ENCODE results near the gene SFXN3.

SFXN3 gene

DNA sequence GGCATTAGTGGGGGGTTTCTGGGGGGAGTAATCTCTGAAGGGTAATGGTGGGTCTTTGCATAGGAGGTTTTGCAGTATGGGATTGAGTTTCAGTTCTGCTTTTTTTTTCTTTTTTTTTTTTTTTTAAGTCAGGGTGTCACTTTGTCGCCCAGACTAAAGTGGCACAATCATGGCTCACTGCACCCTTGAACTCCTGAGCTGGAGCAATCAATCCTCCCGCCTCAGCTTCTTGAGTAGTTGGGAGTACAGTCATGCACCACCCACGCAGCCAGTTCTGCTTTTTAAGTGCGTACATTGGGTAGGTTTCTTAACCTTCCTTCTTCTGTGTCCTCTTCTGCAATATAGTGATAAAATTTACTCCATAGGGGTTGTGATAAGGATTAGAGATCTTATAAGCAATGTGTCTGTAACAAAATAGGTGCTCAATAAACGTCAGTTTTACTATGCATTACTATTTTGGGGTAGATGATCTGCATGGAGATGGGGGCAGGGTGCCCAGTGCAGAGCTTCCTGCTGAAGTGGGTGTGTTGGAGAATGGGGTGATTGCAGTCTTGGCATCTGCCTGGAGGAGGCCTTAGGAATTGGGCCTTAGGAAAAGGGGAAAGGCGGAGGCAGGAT, 40.3 kb downstream of the SFXN3 start:
- TF ChIP-seq, protein P1, sequence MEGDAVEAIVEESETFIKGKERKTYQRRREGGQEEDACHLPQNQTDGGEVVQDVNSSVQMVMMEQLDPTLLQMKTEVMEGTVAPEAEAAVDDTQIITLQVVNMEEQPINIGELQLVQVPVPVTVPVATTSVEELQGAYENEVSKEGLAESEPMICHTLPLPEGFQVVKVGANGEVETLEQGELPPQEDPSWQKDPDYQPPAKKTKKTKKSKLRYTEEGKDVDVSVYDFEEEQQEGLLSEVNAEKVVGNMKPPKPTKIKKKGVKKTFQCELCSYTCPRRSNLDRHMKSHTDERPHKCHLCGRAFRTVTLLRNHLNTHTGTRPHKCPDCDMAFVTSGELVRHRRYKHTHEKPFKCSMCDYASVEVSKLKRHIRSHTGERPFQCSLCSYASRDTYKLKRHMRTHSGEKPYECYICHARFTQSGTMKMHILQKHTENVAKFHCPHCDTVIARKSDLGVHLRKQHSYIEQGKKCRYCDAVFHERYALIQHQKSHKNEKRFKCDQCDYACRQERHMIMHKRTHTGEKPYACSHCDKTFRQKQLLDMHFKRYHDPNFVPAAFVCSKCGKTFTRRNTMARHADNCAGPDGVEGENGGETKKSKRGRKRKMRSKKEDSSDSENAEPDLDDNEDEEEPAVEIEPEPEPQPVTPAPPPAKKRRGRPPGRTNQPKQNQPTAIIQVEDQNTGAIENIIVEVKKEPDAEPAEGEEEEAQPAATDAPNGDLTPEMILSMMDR (conservative IDR thresholded peaks at IDR 0.05; ENCODE audit: low read depth, low read length) = no peak
- DNase-seq (ENCODE audit: low read depth) = peak; percentile 21
- H3K4me3 ChIP-seq (ENCODE audit: low read depth, low read length) = no peak overlapping the region

DNA sequence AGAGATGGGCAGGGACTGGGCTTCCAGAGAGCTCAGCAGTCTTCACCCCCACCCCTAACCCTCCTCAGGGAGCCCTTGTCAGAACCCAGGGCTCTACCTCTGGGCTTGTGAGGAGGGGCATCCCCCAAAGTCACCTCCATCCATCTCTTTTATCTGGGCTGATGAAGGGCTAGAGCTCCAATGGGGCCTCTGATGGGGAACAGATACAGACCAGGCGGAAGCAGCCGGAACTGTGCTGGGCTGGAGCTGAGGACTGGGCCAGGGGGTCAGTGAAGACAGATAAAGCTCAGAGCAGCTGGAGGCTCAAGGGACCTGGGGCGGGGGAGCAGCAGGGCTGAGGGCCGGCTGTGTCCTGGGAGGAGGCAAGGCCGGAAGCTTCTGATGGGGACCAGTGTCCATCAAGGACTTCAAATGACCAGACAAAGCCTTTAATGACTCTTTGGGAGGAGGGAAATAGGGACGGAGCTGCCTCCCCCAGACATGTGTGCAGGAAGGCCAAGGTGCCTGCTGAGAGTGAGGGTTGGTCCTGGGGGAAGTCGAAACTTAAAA, 40.9 kb downstream of the SFXN3 start:
- H3K4me3 ChIP-seq (ENCODE audit: low read depth, low read length) = no peak overlapping the region
- DNase-seq (ENCODE audit: low read depth) = no peak
- TF ChIP-seq, protein P1 (conservative IDR thresholded peaks at IDR 0.05; ENCODE audit: low read depth, low read length) = no peak

DNA sequence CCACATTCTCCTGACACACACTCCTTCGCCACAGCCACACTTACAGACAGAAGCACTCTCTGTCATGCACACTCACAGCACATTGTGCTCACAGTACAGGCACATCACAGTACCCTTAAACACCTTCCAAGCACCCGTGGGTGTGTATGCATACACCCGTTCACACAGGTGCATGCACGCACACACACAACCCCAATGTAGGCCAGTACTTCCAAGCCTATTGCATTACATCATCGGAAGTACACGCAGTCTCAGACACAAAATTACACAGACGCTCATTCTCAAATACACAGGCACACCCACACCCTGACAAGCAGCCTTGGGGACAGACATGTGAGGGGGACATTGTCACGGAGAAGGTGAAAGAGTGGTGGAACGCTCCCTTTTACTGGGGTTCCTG, 41.9 kb downstream of the SFXN3 start:
- DNase-seq (ENCODE audit: low read depth) = no peak
- H3K4me3 ChIP-seq (ENCODE audit: low read depth, low read length) = no peak overlapping the region
- TF ChIP-seq, protein P1 (conservative IDR thresholded peaks at IDR 0.05; ENCODE audit: low read depth, low read length) = no peak

GRCh38 chr10:101073631-101074030, 42.6 kb downstream of the SFXN3 start:
- H3K4me3 ChIP-seq (ENCODE audit: low read depth, low read length) = no peak overlapping the region
- TF ChIP-seq, protein P1 (conservative IDR thresholded peaks at IDR 0.05; ENCODE audit: low read depth, low read length) = peak; percentile 16
- DNase-seq (ENCODE audit: low read depth) = no peak

- TF ChIP-seq, protein P1 (conservative IDR thresholded peaks at IDR 0.05; ENCODE audit: low read depth, low read length) = no peak
- no peak overlapping the region for H3K4me3 ChIP-seq (ENCODE audit: low read depth, low read length)
- no peak for DNase-seq (ENCODE audit: low read depth)
Observed at GRCh38 chr10:101075775-101076174, 44.7 kb downstream of the SFXN3 start.

GRCh38 chr10:101076630-101077029, 45.6 kb downstream of the SFXN3 start:
- no peak overlapping the region for H3K4me3 ChIP-seq (ENCODE audit: low read depth, low read length)
- no peak for DNase-seq (ENCODE audit: low read depth)
- TF ChIP-seq, protein P1 (conservative IDR thresholded peaks at IDR 0.05; ENCODE audit: low read depth, low read length) = no peak

DNA sequence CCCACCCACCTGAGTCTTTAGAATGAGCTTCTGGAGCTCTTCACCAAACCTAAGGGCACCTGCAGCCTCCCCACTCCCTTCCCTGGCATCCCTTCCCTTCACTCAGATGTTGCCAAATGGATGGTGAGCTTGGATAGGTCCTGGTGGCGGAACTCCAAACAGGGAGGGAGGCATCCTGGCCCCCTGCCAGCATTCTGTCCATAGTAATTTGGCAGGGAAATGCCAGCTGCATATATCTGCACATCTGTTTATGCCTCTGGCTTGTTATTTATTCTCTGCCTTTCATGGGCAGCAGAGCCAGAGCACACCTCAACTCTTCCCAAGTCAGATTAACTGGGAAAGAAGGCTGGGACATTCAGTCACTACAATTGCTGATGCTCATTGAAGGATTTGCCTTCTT, 48.8 kb downstream of the SFXN3 start:
- no peak overlapping the region for H3K4me3 ChIP-seq (ENCODE audit: low read depth, low read length)
- TF ChIP-seq, protein P1 (conservative IDR thresholded peaks at IDR 0.05; ENCODE audit: low read depth, low read length) = no peak
- no peak for DNase-seq (ENCODE audit: low read depth)

All from choroid plexus epithelial cell (primary cell).